ENCODE data around the gene GATAD2A. TPM values are rescaled to one million over a fixed set of nuclear protein-coding genes. Genes with fewer than 3 reads are reported as not detected.
"Not testable (repeated sequence)": the region's sequence is repeated elsewhere in the genome, so short reads cannot be mapped to it uniquely, and the experiment has no call there.

The GATAD2A gene
- total RNA-seq, 1 experiment from 2014 or later = 99.6 TPM

- H3K4me3 ChIP-seq (ENCODE audit: low read depth in 2 of 2, low read length in 2 of 2); H3K4me1 ChIP-seq (ENCODE audit: control insufficient read depth, insufficient read depth, low read length); intact Hi-C loops (cut with micrococcal nuclease; ENCODE audit: unreplicated experiment); DNase-seq (ENCODE audit: low read depth, low spot score); H3K27ac ChIP-seq (ENCODE audit: low read length); CTCF ChIA-PET; POLR2A ChIA-PET; H3K27me3 ChIP-seq (ENCODE audit: control insufficient read depth, insufficient read depth, low read length); H3K9me3 ChIP-seq (ENCODE audit: control insufficient read depth, insufficient read depth, low read depth, low read length); H3K36me3 ChIP-seq (ENCODE audit: control insufficient read depth, insufficient read depth, low read length); ATAC-seq; in situ Hi-C loops (cut with HindIII; ENCODE audit: low pct_unique_long_range_greater_than_20kb, low sequenced_read_pairs); BruUV-seq (replicated peaks): not testable (repeated sequence)
Observed at GRCh38 chr19:19380316-19380715, 25.2 kb upstream of the GATAD2A start.

GRCh38 chr19:19381007-19381926 lies 24.2 kb upstream of the GATAD2A start:
- no peak for DNase-seq (ENCODE audit: low read depth, low spot score)
- BruUV-seq (replicated peaks) = no TSS peak
- Histone ChIP-seq H3K36me3 (ENCODE audit: control insufficient read depth, insufficient read depth, low read length) (peaks cover 3% of the 10 kb centered on the region; the same call in 1 of the 2 replicates), H3K27me3 (ENCODE audit: control insufficient read depth, insufficient read depth, low read length) (no peaks in the 10 kb centered on the region), H3K4me3 (ENCODE audit: low read depth in 2 of 2, low read length in 2 of 2) (no peak overlapping the region), H3K27ac (ENCODE audit: low read length) (no peak overlapping the region), H3K9me3 (ENCODE audit: control insufficient read depth, insufficient read depth, low read depth, low read length) (no peaks in the 10 kb centered on the region), H3K4me1 (ENCODE audit: control insufficient read depth, insufficient read depth, low read length) (no peaks in the 10 kb centered on the region)
- ChIA-PET CTCF (no interaction called here), POLR2A (no interaction called here)
- intact Hi-C loops (cut with micrococcal nuclease; ENCODE audit: unreplicated experiment) = no loop called here
- ATAC-seq = no peak
- in situ Hi-C loops (cut with HindIII; ENCODE audit: low pct_unique_long_range_greater_than_20kb, low sequenced_read_pairs) = no loop called here
- TF ChIP-seq TCF7L2 (IDR thresholded peaks at IDR 0.05; ENCODE audit: low read depth, low read length) (no peak), REST (IDR thresholded peaks at IDR 0.05; ENCODE audit: insufficient read depth in 1 of 2, low read depth in 2 of 2, low read length in 1 of 2) (no peak), POLR2AphosphoS5 (IDR thresholded peaks at IDR 0.05; ENCODE audit: low read depth, low read length) (no peak), SIN3A (IDR thresholded peaks at IDR 0.05; ENCODE audit: borderline replicate concordance, insufficient read depth, low read depth, low read length) (no peak), CTCF (IDR thresholded peaks at IDR 0.05) (no peak)

GRCh38 chr19:19382118-19382517 lies 23.4 kb upstream of the GATAD2A start:
- no peak overlapping the region for H3K4me3 ChIP-seq (ENCODE audit: low read depth in 2 of 2, low read length in 2 of 2)
- peaks cover 3% of the 10 kb centered on the region; the same call in 1 of the 2 replicates for H3K36me3 ChIP-seq (ENCODE audit: control insufficient read depth, insufficient read depth, low read length)
- no peak overlapping the region for H3K27ac ChIP-seq (ENCODE audit: low read length)
- in situ Hi-C loops (cut with HindIII; ENCODE audit: low pct_unique_long_range_greater_than_20kb, low sequenced_read_pairs) (no loop called here), intact Hi-C loops (cut with micrococcal nuclease; ENCODE audit: unreplicated experiment) (no loop called here)
- ATAC-seq (no peak), DNase-seq (ENCODE audit: low read depth, low spot score) (no peak)
- CTCF ChIA-PET = no interaction called here
- no peaks in the 10 kb centered on the region; the same call in 1 of the 2 replicates for H3K4me1 ChIP-seq (ENCODE audit: control insufficient read depth, insufficient read depth, low read length)
- no peaks in the 10 kb centered on the region for H3K27me3 ChIP-seq (ENCODE audit: control insufficient read depth, insufficient read depth, low read length)
- TF ChIP-seq TCF7L2 (IDR thresholded peaks at IDR 0.05; ENCODE audit: low read depth, low read length) (no peak), POLR2AphosphoS5 (IDR thresholded peaks at IDR 0.05; ENCODE audit: low read depth, low read length) (no peak), CTCF (IDR thresholded peaks at IDR 0.05) (no peak)
- BruUV-seq (replicated peaks) = no TSS peak
- POLR2A ChIA-PET = no interaction called here
- no peaks in the 10 kb centered on the region for H3K9me3 ChIP-seq (ENCODE audit: control insufficient read depth, insufficient read depth, low read depth, low read length)

All from Panc1 (cell line).